PFSK-1 (cell line): ENCODE measurements around the gene MARCKSL1.

ENCODE experiments used
- FOXP2 ChIP-seq: optimal IDR thresholded peaks from 2 replicates; pipeline ENCODE3; 2011; ENCODE audit warnings: borderline replicate concordance, control low read depth, inconsistent platforms; ENCODE audit not compliant: insufficient read depth; ENCODE audit errors: extremely low read length, extremely low read depth
- POLR2AphosphoS5 ChIP-seq: IDR thresholded peaks from 2 replicates; pipeline ENCODE4 v1.6.1; 2012; ENCODE audit warnings: low read depth, mild to moderate bottlenecking, control low read depth, low read length, moderate library complexity
- TAF1 ChIP-seq: IDR thresholded peaks from 2 replicates; pipeline ENCODE4 v1.6.1; 2012; ENCODE audit warnings: low read length, control low read depth, borderline replicate concordance; ENCODE audit not compliant: insufficient read depth

DNA sequence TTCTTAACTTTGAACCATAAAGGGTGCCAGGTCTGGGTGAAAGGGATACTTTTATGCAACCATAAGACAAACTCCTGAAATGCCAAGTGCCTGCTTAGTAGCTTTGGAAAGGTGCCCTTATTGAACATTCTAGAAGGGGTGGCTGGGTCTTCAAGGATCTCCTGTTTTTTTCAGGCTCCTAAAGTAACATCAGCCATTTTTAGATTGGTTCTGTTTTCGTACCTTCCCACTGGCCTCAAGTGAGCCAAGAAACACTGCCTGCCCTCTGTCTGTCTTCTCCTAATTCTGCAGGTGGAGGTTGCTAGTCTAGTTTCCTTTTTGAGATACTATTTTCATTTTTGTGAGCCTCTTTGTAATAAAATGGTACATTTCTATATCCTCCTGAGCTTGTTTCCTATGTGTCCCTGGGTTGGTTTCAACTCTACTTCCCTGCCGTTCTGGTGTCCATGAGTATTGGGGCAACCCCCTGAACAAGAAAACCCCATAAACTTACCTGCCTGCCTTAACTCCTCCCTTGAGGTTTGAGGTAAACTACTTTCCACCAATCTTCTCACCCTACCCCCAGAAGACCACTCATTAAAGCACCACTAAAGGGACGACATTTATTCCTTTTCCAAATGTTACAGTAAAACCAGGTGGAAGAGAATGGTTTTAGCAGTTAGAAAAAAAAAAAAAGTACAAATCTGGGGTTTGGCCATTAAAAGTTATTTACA is 2.6 kb downstream of the MARCKSL1 start:
- TF ChIP-seq POLR2AphosphoS5 (no peak), TAF1 (no peak), FOXP2 (no peak)
